Tibial nerve (tissue), 4 donors: ENCODE measurements around the gene WNT3A. TPM values are rescaled to one million over a fixed set of nuclear protein-coding genes. Genes with fewer than 3 reads are reported as not detected.

Experiments
- DNase-seq, 2 donors: peaks; one replicate each; pipeline ENCODE4 v3.0.0-alpha.2; 2019; ENCODE audit warnings: low spot score in 2 of 2
- H3K27ac ChIP-seq, 4 donors: fragments of 200-600 bp; sonication (generic) in 3 of 4; one replicate each; pipeline ENCODE4 v1.5.1; 2017 to 2019; ENCODE audit warnings: mild to moderate bottlenecking in 1 of 4
- H3K27me3 ChIP-seq, 2 donors: fragments of 200-600 bp; sonication (generic) in 1 of 2; one replicate each; pipeline versions ENCODE4 v1.5.1 to v1.6.0; 2017 to 2019
- H3K36me3 ChIP-seq, 3 donors: fragments of 200-600 bp; sonication (generic); one replicate each; pipeline ENCODE4 v1.5.1; 2018 to 2019
- H3K4me1 ChIP-seq, 4 donors: fragments of 200-600 bp; sonication (generic) in 3 of 4; one replicate each; pipeline ENCODE4 v1.5.1; 2017 to 2019
- H3K4me3 ChIP-seq, 4 donors: fragments of 200-600 bp; sonication (generic) in 3 of 4; one replicate each; pipeline ENCODE4 v1.5.1; 2017 to 2019; ENCODE audit warnings: mild to moderate bottlenecking in 1 of 4, moderate library complexity in 1 of 4
- H3K9me3 ChIP-seq, 4 donors: fragments of 200-600 bp; sonication (generic) in 3 of 4; one replicate each; pipeline ENCODE4 v1.5.1; 2017 to 2019
- CTCF ChIP-seq, 5 experiments: fragments of 200-600 bp in 3 of 5; fragments of 450-650 bp in 2 of 5; sonication (generic) in 3 of 5; IDR thresholded peaks; one replicate each; pipeline ENCODE4 v1.5.1; 2016 to 2019; ENCODE audit warnings: antibody characterized with exemption in 5 of 5, mild to moderate bottlenecking in 3 of 5, moderate library complexity in 2 of 5
- EP300 ChIP-seq, 2 donors: sonication (generic); formaldehyde crosslinking; IDR thresholded peaks; one replicate each; pipeline ENCODE4 v1.6.1; 2017; ENCODE audit warnings: antibody characterized with exemption in 2 of 2, mild to moderate bottlenecking in 1 of 2
- POLR2A ChIP-seq, 2 donors: fragments of 450-650 bp; IDR thresholded peaks; one replicate each; pipeline ENCODE4 v1.6.1; 2017; ENCODE audit warnings: antibody characterized with exemption in 2 of 2, mild to moderate bottlenecking in 2 of 2, moderate library complexity in 2 of 2
- WGBS, 2 donors: methylation state at CpG; one replicate each; pipeline ENCODE4 v1.1.5; 2018; 5-methylcytosine and 5-hydroxymethylcytosine counted together
- total RNA-seq, 4 donors: library from RNA; depleted of rRNA; stranded (reverse); fragments of >200 nt; gene quantifications; one replicate each; pipeline ENCODE4 v1.1.0, GENCODE V29; 2016

WNT3A gene
- total RNA-seq, 4 donors from 2014 or later = not detected

GRCh38 chr1:228068359-228068758 lies 61.6 kb downstream of the WNT3A start:
- 76 to 81% methylated on average over 7 of the region's 7 CpGs for WGBS, 2 donors
- DNase-seq = no peak
- peaks cover 0 to 2% (median 0%) of the 10 kb centered on the region in 4 donors for H3K4me1 ChIP-seq
- no peak overlapping the region for H3K4me3 ChIP-seq
- TF ChIP-seq CTCF (IDR thresholded peaks at IDR 0.05) (no peak), POLR2A (IDR thresholded peaks at IDR 0.05) (no peak), EP300 (IDR thresholded peaks at IDR 0.05) (no peak)
- H3K36me3 ChIP-seq = no peaks in the 10 kb centered on the region
- H3K27me3 ChIP-seq = peaks cover 0 to 44% of the 10 kb centered on the region in 2 donors
- no peaks in the 10 kb centered on the region for H3K9me3 ChIP-seq
- H3K27ac ChIP-seq = no peak overlapping the region

- Histone ChIP-seq H3K4me1 (peaks cover 0 to 7% (median 0%) of the 10 kb centered on the region in 4 donors), H3K4me3 (no peak overlapping the region), H3K27me3 (peaks cover 0 to 26% of the 10 kb centered on the region in 2 donors), H3K36me3 (no peaks in the 10 kb centered on the region), H3K9me3 (no peaks in the 10 kb centered on the region), H3K27ac (no peak overlapping the region)
- 52 to 60% methylated on average over 2 of the region's 2 CpGs for WGBS, 2 donors
- no peak for DNase-seq
- TF ChIP-seq CTCF (IDR thresholded peaks at IDR 0.05) (no peak), POLR2A (IDR thresholded peaks at IDR 0.05) (no peak), EP300 (IDR thresholded peaks at IDR 0.05) (no peak)
Observed at GRCh38 chr1:228070173-228070572, 63.4 kb downstream of the WNT3A start.

DNA sequence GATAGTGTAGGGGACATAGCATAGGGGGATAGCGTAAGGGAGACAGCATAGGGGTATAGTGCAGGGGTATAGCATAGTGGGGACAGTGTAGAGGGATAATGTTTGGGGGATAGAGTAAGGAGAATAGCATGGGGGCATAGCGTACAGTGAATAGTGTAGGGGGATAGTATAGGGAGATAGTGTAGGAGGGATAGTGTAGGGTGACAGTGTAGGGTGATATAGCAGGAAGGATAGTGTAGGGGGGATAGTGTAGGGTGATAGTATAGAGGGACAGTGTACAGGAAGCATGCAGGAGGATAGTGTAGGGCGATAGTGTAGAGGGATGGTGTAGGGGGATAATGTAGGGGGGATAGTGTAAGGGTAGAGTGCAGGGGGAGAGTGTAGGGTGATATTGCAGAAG lies 64.1 kb downstream of the WNT3A start:
- 71 to 78% methylated on average over 3 of the region's 3 CpGs for WGBS, 2 donors
- Histone ChIP-seq H3K9me3 (no peaks in the 10 kb centered on the region), H3K36me3 (no peaks in the 10 kb centered on the region), H3K27me3 (peaks cover 0 to 19% of the 10 kb centered on the region in 2 donors), H3K4me3 (no peak overlapping the region), H3K4me1 (peaks cover 0 to 7% (median 0%) of the 10 kb centered on the region in 4 donors), H3K27ac (no peak overlapping the region)
- TF ChIP-seq EP300 (IDR thresholded peaks at IDR 0.05) (no peak), CTCF (IDR thresholded peaks at IDR 0.05) (no peak), POLR2A (IDR thresholded peaks at IDR 0.05) (no peak)
- DNase-seq = no peak

GRCh38 chr1:228071839-228072657 lies 65.2 kb downstream of the WNT3A start:
- H3K4me1 ChIP-seq = peaks cover 0 to 7% (median 0%) of the 10 kb centered on the region in 4 donors
- H3K9me3 ChIP-seq = no peaks in the 10 kb centered on the region
- 67 to 68% methylated on average over 7 of the region's 7 CpGs for WGBS, 2 donors
- TF ChIP-seq CTCF (IDR thresholded peaks at IDR 0.05) = no peak
- TF ChIP-seq POLR2A (IDR thresholded peaks at IDR 0.05) = no peak
- TF ChIP-seq EP300 (IDR thresholded peaks at IDR 0.05) = no peak
- H3K27ac ChIP-seq = no peak overlapping the region
- H3K36me3 ChIP-seq = no peaks in the 10 kb centered on the region
- DNase-seq = no peak
- H3K27me3 ChIP-seq = peaks cover 0 to 7% of the 10 kb centered on the region in 2 donors
- no peak overlapping the region for H3K4me3 ChIP-seq

- Histone ChIP-seq H3K27ac (no peak overlapping the region), H3K36me3 (no peaks in the 10 kb centered on the region), H3K9me3 (no peaks in the 10 kb centered on the region), H3K4me3 (no peak overlapping the region), H3K27me3 (peaks cover 0 to 1% of the 10 kb centered on the region in 2 donors), H3K4me1 (peaks cover 0 to 7% (median 0%) of the 10 kb centered on the region in 4 donors)
- TF ChIP-seq CTCF (IDR thresholded peaks at IDR 0.05) = no peak
- TF ChIP-seq EP300 (IDR thresholded peaks at IDR 0.05) = no peak
- no peak for TF ChIP-seq POLR2A (IDR thresholded peaks at IDR 0.05)
- DNase-seq = no peak
- 35% methylated on average over 2 to 5 of the region's 5 CpGs for WGBS, 2 donors
Observed at GRCh38 chr1:228072658-228073043, 65.9 kb downstream of the WNT3A start.
